DMS153 (cell line): ENCODE results near the gene ABCG2.

Experiments used
- DNase-seq: peaks from one replicate; lab custom pipeline; 2025; lab: John Stamatoyannopoulos, UW

Gene ABCG2

GRCh38 chr4:88063634-88064296 is 94.7 kb downstream of the ABCG2 start:
- DNase-seq = no peak

- no peak for DNase-seq
Measured at GRCh38 chr4:88062843-88063242, 95.6 kb downstream of the ABCG2 start.

- no peak for DNase-seq
Measured at GRCh38 chr4:88062311-88062710, 96.1 kb downstream of the ABCG2 start.

- DNase-seq = no peak
Measured at GRCh38 chr4:88060431-88060830, 98.0 kb downstream of the ABCG2 start.

- no peak for DNase-seq
Measured at GRCh38 chr4:88059766-88060165, 98.7 kb downstream of the ABCG2 start.

- no peak for DNase-seq
Measured at GRCh38 chr4:88058295-88058694, 100.1 kb downstream of the ABCG2 start.

GRCh38 chr4:88054901-88055300 is 103.5 kb downstream of the ABCG2 start:
- DNase-seq = no peak

GRCh38 chr4:88054229-88054628 is 104.2 kb downstream of the ABCG2 start:
- DNase-seq = no peak

- no peak for DNase-seq
Measured at GRCh38 chr4:88045021-88045420, 113.4 kb downstream of the ABCG2 start.

GRCh38 chr4:88043586-88044340 is 114.7 kb downstream of the ABCG2 start:
- no peak for DNase-seq

GRCh38 chr4:88043001-88043400 is 115.4 kb downstream of the ABCG2 start:
- DNase-seq = no peak

GRCh38 chr4:88041626-88042025 is 116.8 kb downstream of the ABCG2 start:
- no peak for DNase-seq

GRCh38 chr4:88040707-88041106 is 117.7 kb downstream of the ABCG2 start:
- no peak for DNase-seq
